CD8-positive, alpha-beta memory T cell (primary cell): ENCODE results near the gene AGFG2. TPM values are rescaled to one million over a fixed set of nuclear protein-coding genes. Genes with fewer than 3 reads are reported as not detected.

Experiments used
- CTCF ChIA-PET: fragments of 350-600 bp; sonication (Branson Sonifier 250); formaldehyde crosslinking; loops from one replicate; lab custom pipeline; 2021; ENCODE audit warnings: antibody characterized with exemption; lab: Charles Lee
- POLR2A ChIA-PET: fragments of 350-600 bp; sonication (Branson Sonifier 250); formaldehyde crosslinking; loops from one replicate; lab custom pipeline; 2021; ENCODE audit warnings: antibody characterized with exemption; lab: Charles Lee
- DNase-seq, 5 donors: peaks; one replicate each; pipeline versions ENCODE4 v3.0.0 to v3.0.0-alpha.2; 2020 to 2022; ENCODE audit warnings: mixed read lengths in 1 of 5
- H3K27ac ChIP-seq: one replicate; pipeline ENCODE4 v1.7.0; 2013; ENCODE audit warnings: low read depth, mild to moderate bottlenecking, low read length, moderate library complexity
- H3K27me3 ChIP-seq: 2 replicates; pipeline ENCODE4 v1.7.0; 2013; ENCODE audit warnings: low read length, mild to moderate bottlenecking; ENCODE audit not compliant: insufficient read depth, poor library complexity, severe bottlenecking
- H3K36me3 ChIP-seq: 2 replicates; pipeline ENCODE4 v1.7.0; 2013; ENCODE audit warnings: mild to moderate bottlenecking, low read length, moderate library complexity; ENCODE audit not compliant: insufficient read depth
- H3K4me1 ChIP-seq: 2 replicates; pipeline ENCODE4 v1.7.0; 2013; ENCODE audit warnings: mild to moderate bottlenecking, low read length, moderate library complexity; ENCODE audit not compliant: insufficient read depth
- H3K4me3 ChIP-seq: 2 replicates; pipeline ENCODE4 v1.7.0; 2013; ENCODE audit warnings: mild to moderate bottlenecking, low read length
- H3K9me3 ChIP-seq: 2 replicates; pipeline ENCODE4 v1.7.0; 2013; ENCODE audit warnings: mild to moderate bottlenecking, low read length
- H3K27ac Mint-ChIP-seq, 8 donors: one replicate each; pipeline ENCODE4 v1.8.0; 2020 to 2021; ENCODE audit warnings: mixed read lengths in 8 of 8, mild to moderate bottlenecking in 6 of 8, inconsistent platforms in 3 of 8, moderate library complexity in 3 of 8
- H3K27me3 Mint-ChIP-seq, 2 donors: one replicate each; pipeline ENCODE4 v1.8.0; 2020 to 2021; ENCODE audit warnings: mixed read lengths in 2 of 2, mild to moderate bottlenecking in 1 of 2, moderate library complexity in 1 of 2
- H3K36me3 Mint-ChIP-seq, 3 donors: one replicate each; pipeline ENCODE4 v1.8.0; 2020 to 2021; ENCODE audit warnings: mixed read lengths in 3 of 3, inconsistent platforms in 1 of 3, mild to moderate bottlenecking in 1 of 3
- H3K4me1 Mint-ChIP-seq, 3 donors: one replicate each; pipeline ENCODE4 v1.8.0; 2020 to 2021; ENCODE audit warnings: mixed read lengths in 3 of 3, inconsistent platforms in 1 of 3, mild to moderate bottlenecking in 1 of 3
- H3K4me3 Mint-ChIP-seq, 7 donors: one replicate each; pipeline ENCODE4 v1.8.0; 2020 to 2021; ENCODE audit warnings: mixed read lengths in 7 of 7, mild to moderate bottlenecking in 6 of 7, moderate library complexity in 4 of 7, inconsistent platforms in 2 of 7
- H3K9me3 Mint-ChIP-seq, 5 donors: one replicate each; pipeline ENCODE4 v1.8.0; 2020 to 2022; ENCODE audit warnings: mixed read lengths in 5 of 5, mild to moderate bottlenecking in 3 of 5, moderate library complexity in 2 of 5, inconsistent platforms in 1 of 5
- polyA plus RNA-seq: library from polyadenylated mRNA; unstranded; fragments of 300-500 nt; fragmentation: Illumina TruSeq; gene quantifications from one replicate; pipeline ENCODE4 v1.2.3, GENCODE V29; 2021
- total RNA-seq, 2 experiments: library from RNA; stranded (reverse); gene quantifications; one replicate each; pipeline ENCODE4 v1.2.3, GENCODE V29; 2021

Gene AGFG2
- total and polyA plus RNA-seq, 3 experiments from 2014 or later: 36.2 to 63.1 (median 60.5) TPM

- peaks cover 0 to 57% (median 4%) of the 10 kb centered on the region in 3 donors for H3K36me3 Mint-ChIP-seq
- POLR2A ChIA-PET: interaction anchor here (1.2 kb wide), 1 partner anchor 7 kb away, joined by 3 read pairs; the partner anchor contains the start of genes FBXO24 and LRCH4
- peak overlapping the region in 1 of 8 donors; percentile 91 for H3K27ac Mint-ChIP-seq
- no peaks in the 10 kb centered on the region for H3K27me3 ChIP-seq
- no peak overlapping the region for H3K27ac ChIP-seq
- no peak for DNase-seq
- peaks cover 11 to 23% (median 13%) of the 10 kb centered on the region in 3 donors for H3K4me1 Mint-ChIP-seq
- H3K4me1 ChIP-seq: peaks cover 34% of the 10 kb centered on the region
- no peak overlapping the region for H3K4me3 ChIP-seq
- CTCF ChIA-PET: interaction anchor here (1.1 to 4.1 kb wide), 3 partner anchors 8 to 18 kb away, joined by 3 to 19 read pairs (median 6); partner anchors contain the start of genes FBXO24 and LRCH4
- H3K9me3 ChIP-seq: no peaks in the 10 kb centered on the region
- no peaks in the 10 kb centered on the region for H3K27me3 Mint-ChIP-seq
- peaks cover 72% of the 10 kb centered on the region for H3K36me3 ChIP-seq
- no peak overlapping the region for H3K4me3 Mint-ChIP-seq
- no peaks in the 10 kb centered on the region for H3K9me3 Mint-ChIP-seq
These were observed 39.5 kb downstream of the AGFG2 start for GRCh38 chr7:100578246-100579183.

- Histone ChIP-seq H3K36me3 (peaks cover 64% of the 10 kb centered on the region), H3K27me3 (no peaks in the 10 kb centered on the region), H3K4me1 (peaks cover 50% of the 10 kb centered on the region), H3K9me3 (no peaks in the 10 kb centered on the region), H3K27ac (no peak overlapping the region), H3K4me3 (no peak overlapping the region)
- H3K9me3 Mint-ChIP-seq: no peaks in the 10 kb centered on the region
- peaks cover 0 to 54% (median 2%) of the 10 kb centered on the region in 3 donors for H3K36me3 Mint-ChIP-seq
- H3K4me1 Mint-ChIP-seq: peaks cover 23 to 43% (median 27%) of the 10 kb centered on the region in 3 donors
- peak overlapping the region in 1 of 7 donors; percentile 57 for H3K4me3 Mint-ChIP-seq
- no peak overlapping the region for H3K27ac Mint-ChIP-seq
- CTCF ChIA-PET: interaction anchor here (0.9 to 1.2 kb wide), 2 partner anchors 20 to 32 kb away, joined by 3 to 4 read pairs; partner anchors contain the start of gene MOSPD3
- no peak for DNase-seq
- POLR2A ChIA-PET: interaction anchor here (0.6 to 6.0 kb wide), 2 partner anchors 9 to 44 kb away, joined by 3 to 42 read pairs; no protein-coding TSS in a partner anchor
- no peaks in the 10 kb centered on the region for H3K27me3 Mint-ChIP-seq
These were observed 41.7 kb downstream of the AGFG2 start for GRCh38 chr7:100580466-100581283.

GRCh38 chr7:100582041-100582579 lies 43.1 kb downstream of the AGFG2 start:
- Histone ChIP-seq H3K27me3 (no peaks in the 10 kb centered on the region), H3K36me3 (peaks cover 51% of the 10 kb centered on the region), H3K4me1 (peaks cover 54% of the 10 kb centered on the region), H3K9me3 (no peaks in the 10 kb centered on the region), H3K27ac (no peak overlapping the region), H3K4me3 (peak overlapping the region; percentile 87)
- Mint-ChIP-seq H3K36me3 (peaks cover 0 to 44% (median 2%) of the 10 kb centered on the region in 3 donors), H3K4me1 (peaks cover 25 to 50% (median 31%) of the 10 kb centered on the region in 3 donors), H3K27me3 (peaks cover 0 to 3% of the 10 kb centered on the region in 2 donors), H3K27ac (peak overlapping the region in 5 of 8 donors; percentile 54 to 99 (median 91)), H3K9me3 (no peaks in the 10 kb centered on the region), H3K4me3 (peak overlapping the region in 3 of 7 donors; percentile 68 to 94 (median 91))
- ChIA-PET CTCF (interaction anchor here (0.9 to 1.2 kb wide), 2 partner anchors 30 to 51 kb away, joined by 4 read pairs; partner anchors contain the start of gene MOSPD3), POLR2A (interaction anchor here (0.6 to 6.0 kb wide), 4 partner anchors 10 to 154 kb away, joined by 3 to 42 read pairs (median 3); partner anchors contain the start of gene ZCWPW1)
- DNase-seq: no peak

GRCh38 chr7:100582650-100583049 lies 43.6 kb downstream of the AGFG2 start:
- peaks cover 54% of the 10 kb centered on the region for H3K4me1 ChIP-seq
- peaks cover 0 to 3% of the 10 kb centered on the region in 2 donors for H3K27me3 Mint-ChIP-seq
- peaks cover 0 to 39% (median 2%) of the 10 kb centered on the region in 3 donors for H3K36me3 Mint-ChIP-seq
- H3K36me3 ChIP-seq: peaks cover 45% of the 10 kb centered on the region
- H3K4me3 Mint-ChIP-seq: peak overlapping the region in 6 of 7 donors; percentile 91 to 99 (median 98)
- H3K27ac ChIP-seq: peak overlapping the region; percentile 68
- H3K4me3 ChIP-seq: peak overlapping the region; percentile 87
- CTCF ChIA-PET: interaction anchor here (0.9 to 9.5 kb wide), 4 partner anchors 20 to 123 kb away, joined by 4 to 133 read pairs (median 25); partner anchors contain the start of gene POP7
- peak overlapping the region; percentile 80 to 99 (median 95) for H3K27ac Mint-ChIP-seq
- H3K27me3 ChIP-seq: no peaks in the 10 kb centered on the region
- POLR2A ChIA-PET: interaction anchor here (0.8 to 6.0 kb wide), 6 partner anchors 11 to 155 kb away, joined by 3 to 42 read pairs (median 10); partner anchors contain the start of genes MEPCE, MOSPD3, POP7 and ZCWPW1
- H3K9me3 ChIP-seq: no peaks in the 10 kb centered on the region
- DNase-seq: no peak
- H3K4me1 Mint-ChIP-seq: peaks cover 25 to 50% (median 31%) of the 10 kb centered on the region in 3 donors
- no peaks in the 10 kb centered on the region for H3K9me3 Mint-ChIP-seq

GRCh38 chr7:100583132-100584053 lies 44.4 kb downstream of the AGFG2 start:
- H3K27ac ChIP-seq: peak overlapping the region; percentile 68
- CTCF ChIA-PET: interaction anchor here (0.8 to 9.5 kb wide), 15 partner anchors 9 to 269 kb away, joined by 3 to 133 read pairs (median 6); partner anchors contain the start of genes MOSPD3, POP7 and SLC12A9
- peaks cover 0 to 3% of the 10 kb centered on the region in 2 donors for H3K27me3 Mint-ChIP-seq
- peaks cover 29 to 54% (median 31%) of the 10 kb centered on the region in 3 donors for H3K4me1 Mint-ChIP-seq
- H3K4me3 ChIP-seq: peak overlapping the region; percentile 87
- peaks cover 39% of the 10 kb centered on the region for H3K36me3 ChIP-seq
- peak; percentile 47 to 84 (median 74) for DNase-seq
- peak overlapping the region; percentile 91 to 99 (median 98) for H3K4me3 Mint-ChIP-seq
- peak overlapping the region; percentile 85 to 99 (median 95) for H3K27ac Mint-ChIP-seq
- no peaks in the 10 kb centered on the region for H3K9me3 ChIP-seq
- POLR2A ChIA-PET: interaction anchor here (0.6 to 6.0 kb wide), 10 partner anchors 12 to 154 kb away, joined by 3 to 42 read pairs (median 6); partner anchors contain the start of genes MEPCE, MOSPD3, POP7 and TSC22D4
- no peaks in the 10 kb centered on the region for H3K9me3 Mint-ChIP-seq
- H3K4me1 ChIP-seq: peaks cover 54% of the 10 kb centered on the region
- H3K27me3 ChIP-seq: no peaks in the 10 kb centered on the region
- H3K36me3 Mint-ChIP-seq: peaks cover 0 to 33% (median 2%) of the 10 kb centered on the region in 3 donors

- peak overlapping the region; percentile 92 for H3K27ac ChIP-seq
- no peak for DNase-seq
- H3K9me3 Mint-ChIP-seq: no peaks in the 10 kb centered on the region
- peak overlapping the region; percentile 85 to 99 (median 95) for H3K27ac Mint-ChIP-seq
- peaks cover 30 to 56% (median 31%) of the 10 kb centered on the region in 3 donors for H3K4me1 Mint-ChIP-seq
- peak overlapping the region; percentile 87 for H3K4me3 ChIP-seq
- peaks cover 0 to 3% of the 10 kb centered on the region in 2 donors for H3K27me3 Mint-ChIP-seq
- peaks cover 32% of the 10 kb centered on the region for H3K36me3 ChIP-seq
- POLR2A ChIA-PET: interaction anchor here (0.6 to 6.0 kb wide), 14 partner anchors 10 to 155 kb away, joined by 3 to 42 read pairs (median 6); partner anchors contain the start of genes MEPCE, MOSPD3, POP7 and TSC22D4
- CTCF ChIA-PET: interaction anchor here (0.6 to 9.5 kb wide), 21 partner anchors 10 to 268 kb away, joined by 3 to 133 read pairs (median 5); partner anchors contain the start of genes AGFG2, GNB2, MOSPD3 and POP7
- H3K4me3 Mint-ChIP-seq: peak overlapping the region; percentile 91 to 99 (median 98)
- H3K27me3 ChIP-seq: no peaks in the 10 kb centered on the region
- H3K36me3 Mint-ChIP-seq: peaks cover 0 to 26% (median 2%) of the 10 kb centered on the region in 3 donors
- H3K4me1 ChIP-seq: peaks cover 54% of the 10 kb centered on the region
- no peaks in the 10 kb centered on the region for H3K9me3 ChIP-seq
These were observed 45.2 kb downstream of the AGFG2 start for GRCh38 chr7:100584054-100584682.
